ENCODE data around the gene DMPK.

DNA sequence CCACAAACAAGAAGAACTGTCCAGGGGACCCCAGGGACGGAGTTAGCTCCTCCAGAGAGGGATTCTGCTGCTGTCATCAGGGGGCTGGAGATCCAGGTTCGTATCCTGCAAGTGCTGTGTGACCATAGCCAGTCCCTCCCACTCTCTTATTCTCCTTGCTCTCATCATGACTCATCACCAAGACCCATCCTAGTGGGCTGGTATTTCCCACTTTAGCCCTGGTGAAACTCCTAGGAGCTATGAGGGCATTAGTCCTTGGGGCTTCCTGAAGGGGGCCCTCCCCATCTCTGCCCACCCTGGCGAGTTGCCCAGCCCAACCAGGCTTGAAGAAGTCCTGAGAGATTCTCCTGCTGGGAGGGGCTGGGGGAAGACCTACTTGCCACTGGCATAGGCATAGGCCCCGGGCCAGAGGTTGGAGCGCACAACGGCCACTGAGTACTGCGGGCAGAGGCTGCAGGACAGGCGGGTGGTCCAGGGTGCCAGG lies 17.8 kb upstream of the DMPK start:
- TF ChIP-seq, protein P1, sequence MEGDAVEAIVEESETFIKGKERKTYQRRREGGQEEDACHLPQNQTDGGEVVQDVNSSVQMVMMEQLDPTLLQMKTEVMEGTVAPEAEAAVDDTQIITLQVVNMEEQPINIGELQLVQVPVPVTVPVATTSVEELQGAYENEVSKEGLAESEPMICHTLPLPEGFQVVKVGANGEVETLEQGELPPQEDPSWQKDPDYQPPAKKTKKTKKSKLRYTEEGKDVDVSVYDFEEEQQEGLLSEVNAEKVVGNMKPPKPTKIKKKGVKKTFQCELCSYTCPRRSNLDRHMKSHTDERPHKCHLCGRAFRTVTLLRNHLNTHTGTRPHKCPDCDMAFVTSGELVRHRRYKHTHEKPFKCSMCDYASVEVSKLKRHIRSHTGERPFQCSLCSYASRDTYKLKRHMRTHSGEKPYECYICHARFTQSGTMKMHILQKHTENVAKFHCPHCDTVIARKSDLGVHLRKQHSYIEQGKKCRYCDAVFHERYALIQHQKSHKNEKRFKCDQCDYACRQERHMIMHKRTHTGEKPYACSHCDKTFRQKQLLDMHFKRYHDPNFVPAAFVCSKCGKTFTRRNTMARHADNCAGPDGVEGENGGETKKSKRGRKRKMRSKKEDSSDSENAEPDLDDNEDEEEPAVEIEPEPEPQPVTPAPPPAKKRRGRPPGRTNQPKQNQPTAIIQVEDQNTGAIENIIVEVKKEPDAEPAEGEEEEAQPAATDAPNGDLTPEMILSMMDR (IDR thresholded peaks at IDR 0.05): no peak
- TF ChIP-seq POLR2AphosphoS5 (IDR thresholded peaks at IDR 0.05): no peak

All from breast epithelium (tissue), 3 donors.